CD4-positive, alpha-beta T cell treated with Interleukin-6 for 4 hours (primary cell): ENCODE results near the gene DYNLRB1.

Experiments
- DNase-seq: peaks from one replicate; pipeline ENCODE4 v3.0.0-alpha.2; 2020; ENCODE audit warnings: mixed read lengths

DYNLRB1 gene

GRCh38 chr20:34535301-34535840, 19.1 kb downstream of the DYNLRB1 start:
- DNase-seq, result no peak

GRCh38 chr20:34535857-34536256, 19.6 kb downstream of the DYNLRB1 start:
- no peak for DNase-seq

GRCh38 chr20:34536798-34537394, 20.7 kb downstream of the DYNLRB1 start:
- DNase-seq, result peak; percentile 54

GRCh38 chr20:34537651-34538050, 21.4 kb downstream of the DYNLRB1 start:
- DNase-seq, result no peak

GRCh38 chr20:34538671-34539123, 22.5 kb downstream of the DYNLRB1 start:
- peak; percentile 63 for DNase-seq

- no peak for DNase-seq
These were observed 23.5 kb downstream of the DYNLRB1 start for GRCh38 chr20:34539756-34540155.

GRCh38 chr20:34540596-34541263, 24.5 kb downstream of the DYNLRB1 start:
- DNase-seq, result no peak

GRCh38 chr20:34541264-34541901, 25.2 kb downstream of the DYNLRB1 start:
- peak; percentile 17 for DNase-seq

GRCh38 chr20:34541917-34542316, 25.7 kb downstream of the DYNLRB1 start:
- DNase-seq, result no peak

GRCh38 chr20:34542439-34542838, 26.2 kb downstream of the DYNLRB1 start:
- no peak for DNase-seq

GRCh38 chr20:34543463-34544056, 27.3 kb downstream of the DYNLRB1 start:
- DNase-seq, result no peak

- peak; percentile 39 for DNase-seq
These were observed 28.0 kb downstream of the DYNLRB1 start for GRCh38 chr20:34544109-34544796.

GRCh38 chr20:34546751-34547181, 30.5 kb downstream of the DYNLRB1 start:
- no peak for DNase-seq

GRCh38 chr20:34547844-34548613, 31.8 kb downstream of the DYNLRB1 start:
- no peak for DNase-seq

GRCh38 chr20:34549291-34549928, 33.2 kb downstream of the DYNLRB1 start:
- DNase-seq, result no peak

GRCh38 chr20:34549929-34550305, 33.7 kb downstream of the DYNLRB1 start:
- no peak for DNase-seq

GRCh38 chr20:34552569-34552968, 36.3 kb downstream of the DYNLRB1 start:
- no peak for DNase-seq

GRCh38 chr20:34553366-34553867, 37.2 kb downstream of the DYNLRB1 start:
- no peak for DNase-seq

- DNase-seq, result no peak
These were observed 41.7 kb downstream of the DYNLRB1 start for GRCh38 chr20:34557936-34558319.

- peak; percentile 91 for DNase-seq
These were observed 42.3 kb downstream of the DYNLRB1 start, which contains the start of gene MAP1LC3A for GRCh38 chr20:34558320-34559218. MAP1LC3A (plus strand) TSS chr20:34558718; CDS start chr20:34558869, 151 bp downstream.
